NCI-H2171 treated with DMSO at 0.1 percent for 48 hours (cell line): ENCODE data around the gene BRF1.
A peak's percentile ranks its signal among the peaks of the same experiment; 100 is the strongest.

Experiments used
- DNase-seq: peaks from one replicate; lab custom pipeline; 2025; lab: John Stamatoyannopoulos, UW

Gene BRF1

GRCh38 chr14:105267820-105268548 lies 32.8 kb downstream of the BRF1 start:
- no peak for DNase-seq

GRCh38 chr14:105261781-105262180 lies 39.0 kb downstream of the BRF1 start:
- DNase-seq = no peak

- DNase-seq = peak; percentile 79
Measured at GRCh38 chr14:105260959-105261358, 39.8 kb downstream of the BRF1 start.

GRCh38 chr14:105258846-105259245 lies 42.0 kb downstream of the BRF1 start:
- no peak for DNase-seq

GRCh38 chr14:105257464-105257863 lies 43.3 kb downstream of the BRF1 start:
- DNase-seq = no peak

GRCh38 chr14:105256292-105256960 lies 44.4 kb downstream of the BRF1 start:
- DNase-seq = no peak

- DNase-seq = no peak
Measured at GRCh38 chr14:105255021-105255507, 45.7 kb downstream of the BRF1 start.

- no peak for DNase-seq
Measured at GRCh38 chr14:105253329-105253682, 47.5 kb downstream of the BRF1 start.

GRCh38 chr14:105252552-105253328 lies 48.1 kb downstream of the BRF1 start:
- no peak for DNase-seq

GRCh38 chr14:105251920-105252319 lies 48.9 kb downstream of the BRF1 start:
- DNase-seq = no peak

GRCh38 chr14:105250986-105251385 lies 49.8 kb downstream of the BRF1 start:
- DNase-seq = peak; percentile 45

GRCh38 chr14:105250008-105250366 lies 50.8 kb downstream of the BRF1 start:
- no peak for DNase-seq

GRCh38 chr14:105249182-105250007 lies 51.4 kb downstream of the BRF1 start:
- DNase-seq = no peak

- DNase-seq = peak; percentile 82
Measured at GRCh38 chr14:105248368-105249181, 52.2 kb downstream of the BRF1 start, which contains the start of gene BTBD6. Gene BTBD6 (plus strand): TSS chr14:105248533. CDS start chr14:105248712, 179 bp downstream.

- DNase-seq = no peak
Measured at GRCh38 chr14:105247715-105248367, 53.0 kb downstream of the BRF1 start.

- no peak for DNase-seq
Measured at GRCh38 chr14:105247026-105247425, 53.8 kb downstream of the BRF1 start.

- no peak for DNase-seq
Measured at GRCh38 chr14:105244334-105244733, 56.5 kb downstream of the BRF1 start.

GRCh38 chr14:105241641-105242040 lies 59.2 kb downstream of the BRF1 start:
- no peak for DNase-seq

GRCh38 chr14:105240811-105241576 lies 59.8 kb downstream of the BRF1 start:
- no peak for DNase-seq
